Loucy (cell line): ENCODE results near the gene HOXB1.
A peak's percentile ranks its signal among the peaks of the same experiment; 100 is the strongest.

ENCODE experiments used
- H2AFZ ChIP-seq: fragments of 200-600 bp; sonication (generic); 2 replicates; pipeline ENCODE4 v1.6.0; 2016; ENCODE audit warnings: antibody characterized with exemption, mild to moderate bottlenecking, low read length, moderate library complexity
- H3F3A ChIP-seq: fragments of 200-600 bp; 2 replicates; pipeline ENCODE4 v1.6.0; 2016; ENCODE audit warnings: antibody characterized with exemption, low read depth, mild to moderate bottlenecking
- H3K27me3 ChIP-seq: fragments of 200-600 bp; sonication (generic); 2 replicates; pipeline ENCODE4 v1.6.1; 2014; ENCODE audit warnings: low read length, mild to moderate bottlenecking; ENCODE audit not compliant: insufficient read depth, poor library complexity, severe bottlenecking
- H3K36me3 ChIP-seq: fragments of 200-600 bp; sonication (generic); 2 replicates; pipeline ENCODE4 v1.6.1; 2016; ENCODE audit warnings: low read length; ENCODE audit not compliant: insufficient read depth
- H3K4me1 ChIP-seq: fragments of 200-600 bp; sonication (generic); 2 replicates; pipeline ENCODE4 v1.5.1; 2014; ENCODE audit warnings: low read length, mild to moderate bottlenecking; ENCODE audit not compliant: insufficient read depth, poor library complexity, severe bottlenecking
- H3K4me2 ChIP-seq: fragments of 200-600 bp; sonication (generic); 2 replicates; pipeline ENCODE4 v1.6.0; 2014; ENCODE audit warnings: antibody characterized with exemption, low read length, low read depth, mild to moderate bottlenecking; ENCODE audit not compliant: poor library complexity, severe bottlenecking
- H3K4me3 ChIP-seq: fragments of 200-600 bp; sonication (generic); 2 replicates; pipeline ENCODE4 v1.5.1; 2014; ENCODE audit warnings: low read length, mild to moderate bottlenecking, mixed read lengths; ENCODE audit not compliant: poor library complexity, severe bottlenecking
- H3K79me2 ChIP-seq: fragments of 200-600 bp; sonication (generic); 2 replicates; pipeline ENCODE4 v1.6.1; 2014; ENCODE audit warnings: low read length; ENCODE audit not compliant: insufficient read depth
- H3K9ac ChIP-seq: fragments of 200-600 bp; sonication (generic); 2 replicates; pipeline ENCODE4 v1.6.0; 2014; ENCODE audit warnings: mild to moderate bottlenecking, low read depth, low read length, moderate library complexity; ENCODE audit not compliant: poor library complexity, severe bottlenecking
- H3K9me2 ChIP-seq: fragments of 200-600 bp; sonication (generic); replicated peaks from 2 replicates; pipeline ENCODE4 v1.6.1; 2016; ENCODE audit warnings: low read depth, low read length, mixed read lengths
- H3K9me3 ChIP-seq: fragments of 200-600 bp; sonication (generic); 2 replicates; pipeline ENCODE4 v1.6.1; 2014; ENCODE audit warnings: mild to moderate bottlenecking, antibody characterized with exemption, low read length, low read depth; ENCODE audit not compliant: insufficient read depth
- H4K20me1 ChIP-seq: fragments of 200-600 bp; sonication (generic); 2 replicates; pipeline ENCODE4 v1.6.0; 2014; ENCODE audit warnings: antibody characterized with exemption, low read length, mild to moderate bottlenecking; ENCODE audit not compliant: insufficient read depth, poor library complexity, severe bottlenecking
- CTCF ChIP-seq: fragments of 200-600 bp; sonication (generic); conservative IDR thresholded peaks from 2 replicates; pipeline ENCODE4 v1.5.1; 2014; ENCODE audit warnings: mild to moderate bottlenecking, antibody characterized with exemption, low read length
- EZH2phosphoT487 ChIP-seq: fragments of 200-600 bp; IDR thresholded peaks from 2 replicates; pipeline ENCODE4 v1.6.1; 2018; ENCODE audit warnings: antibody characterized with exemption, mild to moderate bottlenecking, moderate library complexity, borderline replicate concordance

HOXB1 gene

DNA sequence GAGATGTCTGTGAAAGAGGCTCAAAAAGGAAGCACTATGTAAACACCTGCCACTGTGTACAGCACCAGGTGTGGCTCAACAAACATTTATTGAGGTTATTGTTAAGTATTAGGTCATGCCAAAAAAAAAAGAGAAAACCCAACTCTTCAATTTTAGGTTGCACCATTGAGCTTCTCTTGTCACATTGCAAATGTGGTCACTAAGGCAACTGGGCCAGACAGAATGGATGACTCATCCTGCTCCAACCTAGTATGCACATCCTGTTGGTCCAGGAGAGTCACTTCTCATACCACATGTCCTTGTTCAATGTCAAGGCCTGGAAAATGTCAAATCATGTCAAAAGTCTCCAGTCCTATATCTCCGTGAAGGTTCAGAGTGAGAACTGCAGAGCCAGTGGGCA is 25.0 kb downstream of the HOXB1 start:
- H3K36me3 ChIP-seq = no peaks in the 10 kb centered on the region
- no peaks in the 10 kb centered on the region for H3F3A ChIP-seq
- H2AFZ ChIP-seq = no peak overlapping the region
- TF ChIP-seq EZH2phosphoT487 (no peak), CTCF (no peak)
- no peaks in the 10 kb centered on the region for H3K79me2 ChIP-seq
- H3K4me2 ChIP-seq = peak overlapping the region; percentile 38
- peaks cover 23% of the 10 kb centered on the region for H3K4me1 ChIP-seq
- no peak overlapping the region for H3K9ac ChIP-seq
- no peaks in the 10 kb centered on the region for H3K9me3 ChIP-seq
- H4K20me1 ChIP-seq = no peaks in the 10 kb centered on the region
- no peak overlapping the region for H3K4me3 ChIP-seq
- H3K9me2 ChIP-seq = no peaks in the 10 kb centered on the region
- no peaks in the 10 kb centered on the region for H3K27me3 ChIP-seq

GRCh38 chr17:48504953-48505352 is 25.9 kb downstream of the HOXB1 start:
- no peaks in the 10 kb centered on the region for H3K79me2 ChIP-seq
- H3K4me3 ChIP-seq = no peak overlapping the region
- H3K9ac ChIP-seq = no peak overlapping the region
- H3K4me1 ChIP-seq = peaks cover 23% of the 10 kb centered on the region
- no peaks in the 10 kb centered on the region for H4K20me1 ChIP-seq
- H3K36me3 ChIP-seq = no peaks in the 10 kb centered on the region
- TF ChIP-seq EZH2phosphoT487 = no peak
- no peak for TF ChIP-seq CTCF
- no peaks in the 10 kb centered on the region for H3K27me3 ChIP-seq
- H3K9me3 ChIP-seq = no peaks in the 10 kb centered on the region
- H3K4me2 ChIP-seq = no peak overlapping the region
- no peaks in the 10 kb centered on the region for H3K9me2 ChIP-seq
- no peaks in the 10 kb centered on the region for H3F3A ChIP-seq
- H2AFZ ChIP-seq = no peak overlapping the region

- no peaks in the 10 kb centered on the region for H3F3A ChIP-seq
- TF ChIP-seq EZH2phosphoT487 (no peak), CTCF (no peak)
- no peaks in the 10 kb centered on the region for H3K9me2 ChIP-seq
- no peaks in the 10 kb centered on the region for H3K27me3 ChIP-seq
- H4K20me1 ChIP-seq = no peaks in the 10 kb centered on the region
- H3K4me1 ChIP-seq = peaks cover 23% of the 10 kb centered on the region
- H2AFZ ChIP-seq = no peak overlapping the region
- H3K36me3 ChIP-seq = no peaks in the 10 kb centered on the region
- no peaks in the 10 kb centered on the region for H3K79me2 ChIP-seq
- no peak overlapping the region for H3K9ac ChIP-seq
- H3K4me3 ChIP-seq = no peak overlapping the region
- H3K4me2 ChIP-seq = no peak overlapping the region
- no peaks in the 10 kb centered on the region for H3K9me3 ChIP-seq
These were observed 27.1 kb downstream of the HOXB1 start for GRCh38 chr17:48503747-48504146.
